GM21367 (cell line): ENCODE results near the gene NEDD8.
"Not testable (repeated sequence)": the region's sequence is repeated elsewhere in the genome, so short reads cannot be mapped to it uniquely, and the experiment has no call there.

Source experiments
- ATAC-seq: cut with Tn5 transposase; IDR thresholded peaks from one replicate; pipeline ENCODE4 v1.9.1; 2021; ENCODE audit not compliant: unreplicated experiment

The NEDD8 gene

DNA sequence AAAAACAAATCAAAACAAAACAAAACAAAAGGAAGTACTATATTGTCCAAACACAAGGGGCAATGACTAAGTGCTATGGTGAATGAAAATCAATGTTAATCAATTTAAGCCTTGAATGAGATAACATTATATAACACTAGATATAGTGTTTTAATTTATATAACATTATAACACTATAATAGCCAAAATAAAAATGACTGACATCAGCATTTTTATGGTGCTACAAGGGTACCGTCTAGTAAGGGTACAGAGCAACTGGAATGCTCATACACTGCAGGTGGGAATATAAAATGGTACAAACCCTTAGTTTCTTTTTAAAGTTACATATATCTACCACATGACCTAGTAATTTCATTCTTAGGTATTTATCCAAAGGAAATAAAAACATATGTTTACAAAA lies 5.7 kb downstream of the NEDD8 start:
- no peak for ATAC-seq

DNA sequence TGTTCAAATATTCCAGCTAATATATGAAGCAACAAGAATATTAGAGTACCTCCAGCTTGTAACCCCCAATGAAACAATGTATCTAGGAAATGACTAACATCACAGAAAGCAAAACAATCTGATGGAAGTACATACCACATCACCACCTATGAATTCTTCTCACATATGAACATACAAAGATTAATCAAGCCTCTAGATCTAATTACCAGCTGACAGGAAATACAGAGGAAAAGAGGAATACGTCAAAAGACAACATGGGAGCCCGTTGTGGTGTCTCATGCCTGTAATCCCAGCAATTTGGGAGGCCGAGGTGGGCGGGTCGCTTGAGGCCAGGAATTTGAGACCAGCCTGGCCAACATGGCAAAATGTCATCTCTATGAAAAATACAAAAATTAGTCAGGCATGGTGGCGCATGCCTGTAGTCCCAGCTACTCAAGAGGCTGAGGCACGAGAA lies 7.5 kb downstream of the NEDD8 start:
- ATAC-seq, result no peak

DNA sequence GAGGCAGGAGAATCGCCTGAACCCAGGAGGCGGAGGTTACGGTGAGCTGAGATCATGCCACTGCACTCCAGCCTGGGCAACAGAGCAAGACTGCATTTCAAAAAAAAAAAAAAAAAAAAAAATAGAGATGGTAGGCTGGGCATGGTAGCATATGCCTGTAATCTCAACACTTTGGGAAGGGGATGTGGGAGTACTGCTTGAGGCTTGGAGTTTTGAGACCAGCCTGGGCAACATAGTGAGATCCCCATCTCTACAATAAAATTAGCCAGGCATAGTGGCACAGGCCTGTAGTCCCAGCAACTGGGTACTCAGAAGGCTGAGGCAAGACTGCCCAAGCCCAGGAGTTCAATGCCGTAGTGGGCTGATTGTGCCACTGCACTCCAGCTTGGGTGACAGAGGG lies 9.2 kb downstream of the NEDD8 start:
- not testable (repeated sequence) for ATAC-seq

DNA sequence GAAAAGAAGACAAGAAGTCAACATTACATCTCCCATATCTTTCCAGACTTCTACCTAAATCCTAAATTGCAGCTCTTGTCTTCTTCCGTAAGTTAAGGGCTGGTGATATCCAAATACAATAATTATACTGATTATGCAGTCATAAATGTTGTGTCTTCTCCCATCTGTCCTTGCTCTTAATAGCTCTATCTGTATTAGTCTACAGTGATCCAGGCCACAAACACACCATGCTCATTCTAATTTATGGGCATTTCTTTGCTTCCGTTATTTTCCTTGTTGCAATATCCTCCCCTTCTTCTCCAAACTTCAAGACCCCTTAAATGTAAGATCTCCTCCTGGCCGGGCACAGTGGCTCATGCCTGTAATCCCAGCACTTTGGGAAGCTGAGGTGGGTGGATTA lies 12.6 kb downstream of the NEDD8 start:
- ATAC-seq, result no peak

DNA sequence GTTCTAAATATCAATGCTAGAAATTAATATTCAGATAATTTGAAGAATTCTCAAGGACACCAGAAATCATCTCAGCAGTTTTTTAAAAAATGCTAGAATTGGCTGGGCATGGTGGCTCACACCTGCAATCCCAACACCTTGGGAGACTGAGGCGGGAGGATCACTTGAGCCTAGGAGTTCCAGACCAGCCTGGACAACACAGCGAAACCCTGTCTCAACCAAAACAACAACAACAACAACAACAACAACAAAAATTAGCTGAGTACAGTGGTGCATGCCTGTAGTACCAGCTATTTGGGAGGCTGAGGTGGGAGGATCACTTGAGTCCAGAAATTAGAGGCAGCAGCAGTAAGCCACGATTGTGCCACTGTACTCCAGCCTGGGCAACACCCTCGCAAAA lies 13.1 kb downstream of the NEDD8 start:
- no peak for ATAC-seq

DNA sequence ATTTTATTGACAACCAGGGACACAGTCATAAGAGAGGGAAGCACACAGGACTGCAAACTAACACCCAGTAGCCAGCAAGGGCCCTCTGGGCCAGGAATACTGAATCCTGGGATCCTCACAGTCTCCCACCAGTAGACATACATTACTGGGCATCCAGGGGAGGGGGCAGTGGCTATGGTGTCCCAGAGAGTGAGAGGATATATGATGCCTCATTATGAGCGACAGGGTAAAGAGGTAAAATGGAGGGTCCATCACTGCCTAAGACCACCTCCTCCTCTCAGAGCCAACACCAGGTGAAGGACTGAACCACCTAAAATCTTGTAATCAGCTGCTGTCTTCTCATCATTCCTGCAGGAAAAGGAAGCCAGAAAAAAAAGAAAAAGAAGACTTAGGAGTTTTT lies 15.3 kb downstream of the NEDD8 start:
- not testable (repeated sequence) for ATAC-seq

DNA sequence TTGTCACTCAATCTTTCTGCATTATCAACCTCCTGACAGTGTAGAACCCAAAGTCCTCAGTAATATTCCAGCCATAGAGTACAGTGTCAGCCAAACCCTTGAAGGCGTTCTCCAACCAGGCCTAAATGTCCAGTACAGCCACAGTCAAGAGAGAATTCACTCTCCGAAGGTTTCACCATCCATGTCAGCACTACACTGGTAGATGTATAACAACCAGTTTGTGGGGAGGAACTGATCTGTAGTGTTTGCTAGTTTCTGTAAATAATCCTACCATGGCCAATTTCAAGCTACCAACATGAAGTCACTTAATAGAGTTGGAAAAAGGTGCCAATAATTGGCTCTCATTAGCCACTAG lies 15.8 kb downstream of the NEDD8 start:
- no peak for ATAC-seq

DNA sequence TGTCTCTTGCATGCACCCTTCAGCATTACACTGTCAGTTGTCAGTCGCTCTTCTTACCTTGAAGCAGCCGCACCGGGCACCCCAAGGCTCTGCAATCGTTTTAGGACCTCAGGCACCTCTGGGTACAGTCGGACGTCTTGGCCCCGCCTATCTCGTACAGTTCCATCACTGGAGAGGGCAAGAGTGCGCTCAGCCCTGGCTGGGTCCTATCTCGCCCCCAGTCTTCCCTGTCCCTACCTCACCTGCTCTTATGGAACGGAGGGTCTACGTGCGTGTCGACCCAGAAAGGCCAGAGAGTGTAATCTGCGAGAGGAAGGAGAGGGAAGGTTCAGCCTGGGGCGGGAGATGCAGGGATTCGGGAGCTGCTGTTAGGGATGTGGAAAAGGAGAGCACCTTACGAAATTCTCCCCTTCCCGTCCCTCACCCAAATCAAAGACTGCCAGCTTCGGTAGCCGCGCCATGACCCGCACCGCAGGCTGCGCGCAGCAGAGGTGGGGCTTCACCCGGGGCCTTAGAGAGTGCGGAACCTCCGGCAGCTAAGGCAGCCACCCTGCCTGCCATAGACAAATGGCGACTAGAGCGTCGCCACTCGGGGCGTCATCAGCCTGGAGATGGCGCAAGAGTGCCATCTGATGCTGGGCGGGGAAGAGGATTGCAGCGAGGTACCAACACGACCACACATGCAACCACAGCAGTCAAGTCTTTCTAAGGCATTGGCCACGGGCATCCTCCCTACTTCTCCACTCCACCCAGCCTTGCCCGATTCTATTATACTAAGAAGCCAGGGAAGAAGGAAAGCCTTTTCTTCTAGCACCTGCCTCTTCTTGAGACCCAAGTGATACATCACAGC lies 16.4 kb downstream of the NEDD8 start, which contains the start of gene MDP1:
Gene MDP1 (minus strand): TSS at position 572 of the 850 bp plus-strand sequence. CDS start 111 bp downstream, at position 461.
- ATAC-seq, result peak; percentile 56

DNA sequence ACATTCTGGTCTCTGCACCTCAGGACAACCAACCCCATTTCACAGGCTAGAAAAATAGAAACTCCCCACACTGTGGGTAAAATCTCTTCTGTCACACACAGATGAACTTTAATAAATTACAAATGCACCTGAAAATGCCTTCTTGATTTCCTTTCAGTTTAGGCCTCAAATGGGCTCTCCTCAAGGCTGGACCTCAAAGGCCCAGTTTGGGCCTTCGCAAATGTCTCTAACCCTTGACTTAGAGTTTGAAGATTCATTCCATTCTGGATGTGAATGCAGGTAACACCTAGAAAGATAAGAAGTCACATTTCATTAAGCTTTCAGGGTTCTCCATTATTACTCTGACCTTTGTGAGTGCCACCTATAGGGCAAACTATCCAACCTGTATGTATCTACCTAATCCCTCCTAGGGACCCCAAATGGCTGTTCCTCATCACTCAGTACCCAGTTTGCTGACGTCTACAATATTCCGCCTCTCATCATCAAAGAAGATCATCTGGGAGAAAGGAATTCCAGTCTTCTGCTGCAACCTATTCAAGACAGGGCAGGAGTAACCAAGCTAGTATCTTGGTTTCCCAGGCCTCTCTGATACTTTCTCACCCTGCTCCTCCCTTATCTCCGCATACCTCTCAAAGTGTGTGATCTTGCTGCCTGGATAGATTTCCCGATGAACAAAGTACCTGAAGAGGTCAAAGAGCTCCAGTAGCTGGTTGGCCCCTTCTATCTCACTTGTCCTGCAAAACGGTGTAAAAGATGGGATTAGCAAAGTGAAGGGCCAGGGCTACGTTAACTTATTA lies 18.1 kb downstream of the NEDD8 start:
- ATAC-seq, result no peak

DNA sequence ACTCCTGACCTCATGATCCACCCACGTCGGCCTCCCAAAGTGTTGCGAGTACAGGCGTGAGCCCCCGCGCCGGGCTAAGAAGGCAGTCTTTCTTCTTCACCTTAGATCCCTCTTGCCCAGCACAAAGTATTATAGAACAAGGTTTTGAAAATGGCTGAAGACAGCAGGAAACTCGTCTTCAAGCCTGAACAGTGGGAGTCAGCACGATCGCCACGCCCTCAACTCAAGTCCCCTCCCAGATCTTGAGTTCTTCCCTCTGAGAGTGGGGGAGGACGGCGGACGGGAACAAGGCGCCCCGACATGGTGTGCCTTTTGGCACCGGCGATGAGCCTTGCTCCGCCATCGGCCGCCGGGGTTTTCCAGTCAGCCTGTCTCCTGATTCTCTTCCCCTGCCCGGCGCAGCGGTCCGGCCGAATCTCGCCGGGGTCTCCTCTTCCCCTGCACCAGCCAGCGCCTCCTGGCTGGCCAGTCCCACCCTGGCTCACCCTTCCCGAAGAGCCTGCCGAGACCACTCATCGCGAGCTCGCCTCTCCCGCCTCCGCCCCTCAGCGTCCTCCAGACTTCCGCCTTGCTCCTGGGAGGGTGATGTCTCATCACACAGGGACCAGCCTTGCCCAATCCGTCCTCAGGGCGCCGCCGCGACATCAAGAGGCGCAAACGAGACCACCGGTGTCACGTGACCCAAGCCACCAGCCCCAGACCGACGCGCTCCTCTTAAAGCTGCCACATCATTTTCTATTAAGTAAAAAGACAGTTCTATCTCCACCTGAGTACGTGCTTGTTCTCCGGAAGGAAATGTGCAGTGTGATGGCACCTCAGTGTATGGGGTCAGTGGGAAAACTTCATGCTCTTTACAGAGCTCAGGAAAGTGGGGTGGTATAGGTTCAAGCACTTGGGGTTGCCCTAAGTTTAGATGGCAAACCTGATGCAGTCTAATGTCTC lies 19.0 kb downstream of the NEDD8 start, which contains the start of gene CHMP4A:
Gene CHMP4A (minus strand): TSS at position 565 of the 942 bp plus-strand sequence. CDS start 49 bp downstream, at position 516.
- peak; percentile 62 for ATAC-seq

DNA sequence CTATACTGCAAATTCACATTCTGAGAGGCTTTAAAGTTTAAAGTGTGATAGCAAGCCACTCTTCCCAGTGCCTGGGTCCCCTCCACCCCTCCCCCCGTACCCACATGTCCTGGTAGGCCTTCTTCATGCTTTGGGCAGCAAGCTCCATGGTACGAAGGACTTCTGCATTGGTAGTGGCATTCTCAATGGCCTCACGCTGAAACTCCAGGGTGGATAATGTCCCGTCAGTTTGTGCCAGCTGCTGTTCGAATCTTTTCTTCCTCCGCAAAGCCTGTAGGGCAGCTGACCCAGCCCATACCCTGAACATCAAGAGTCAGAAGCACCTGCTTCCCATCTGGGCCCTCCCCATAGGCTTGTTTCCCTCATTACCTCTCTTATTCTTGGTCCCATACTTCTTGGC lies 20.9 kb downstream of the NEDD8 start:
- no peak for ATAC-seq

DNA sequence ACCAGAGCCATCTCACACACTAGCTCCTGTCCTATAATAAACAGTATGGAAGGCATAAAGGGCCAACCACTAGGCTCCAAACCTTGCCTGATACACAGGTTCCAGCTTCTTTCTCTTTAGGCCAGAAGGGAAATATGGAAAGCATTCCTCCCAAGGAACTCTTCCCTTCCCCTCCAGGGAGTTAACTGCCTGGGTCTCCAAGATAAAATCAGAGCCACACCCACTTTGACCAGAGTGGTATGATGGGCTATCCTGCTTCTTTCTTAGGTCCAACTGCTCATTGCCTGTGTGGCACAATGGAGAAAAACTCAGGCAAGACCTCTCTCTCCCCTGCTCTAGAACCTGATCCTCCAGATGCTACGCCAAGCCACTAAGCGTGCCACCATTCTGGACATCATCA lies 24.5 kb downstream of the NEDD8 start:
- no peak for ATAC-seq

DNA sequence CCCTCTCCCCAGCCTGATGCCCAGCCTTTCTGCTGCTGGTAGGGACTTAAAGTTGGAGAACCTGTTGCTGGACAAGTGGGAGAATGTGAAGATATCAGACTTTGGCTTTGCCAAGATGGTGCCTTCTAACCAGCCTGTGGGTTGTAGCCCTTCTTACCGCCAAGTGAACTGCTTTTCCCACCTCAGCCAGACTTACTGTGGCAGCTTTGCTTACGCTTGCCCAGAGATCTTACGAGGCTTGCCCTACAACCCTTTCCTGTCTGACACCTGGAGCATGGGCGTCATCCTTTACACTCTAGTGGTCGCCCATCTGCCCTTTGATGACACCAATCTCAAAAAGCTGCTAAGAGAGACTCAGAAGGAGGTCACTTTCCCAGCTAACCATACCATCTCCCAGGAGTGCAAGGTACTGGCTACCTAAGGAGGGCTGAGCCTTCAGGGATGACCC lies 25.0 kb downstream of the NEDD8 start:
- ATAC-seq, result no peak

DNA sequence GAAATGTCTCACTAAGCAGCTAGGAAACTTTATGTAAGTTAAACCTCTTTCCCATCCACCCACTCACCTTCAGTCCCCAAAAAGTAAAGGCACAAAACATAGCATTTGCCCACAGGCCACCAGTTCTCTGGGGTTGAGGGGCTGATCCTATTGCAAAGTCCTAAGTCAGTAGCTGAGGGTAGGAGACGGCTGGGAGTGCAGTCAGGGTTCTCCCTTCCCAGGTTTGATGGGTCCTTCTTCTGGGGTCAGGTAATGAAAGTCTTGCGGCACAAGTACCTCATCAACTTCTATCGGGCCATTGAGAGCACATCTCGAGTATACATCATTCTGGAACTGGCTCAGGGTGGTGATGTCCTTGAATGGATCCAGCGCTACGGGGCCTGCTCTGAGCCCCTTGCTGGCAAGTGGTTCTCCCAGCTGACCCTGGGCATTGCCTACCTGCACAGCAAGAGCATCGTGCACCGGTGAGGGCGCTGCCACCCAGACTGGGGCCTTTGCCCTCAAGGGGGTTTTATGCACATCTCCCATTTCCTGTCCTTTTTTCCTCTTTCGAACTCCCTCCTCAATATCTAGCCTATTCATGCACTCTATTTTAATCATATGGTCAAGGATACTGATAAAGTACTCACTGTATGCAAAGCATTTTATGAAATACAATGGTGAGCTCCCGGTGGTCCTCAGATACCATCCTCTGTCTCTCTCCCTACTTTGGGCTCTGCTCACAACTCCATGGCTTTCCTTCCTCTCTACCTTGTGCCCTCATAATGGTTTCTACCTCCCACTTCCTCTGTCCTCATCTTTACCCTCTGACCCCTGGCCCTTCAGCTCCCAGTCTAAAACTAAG lies 25.7 kb downstream of the NEDD8 start:
- ATAC-seq, result no peak

DNA sequence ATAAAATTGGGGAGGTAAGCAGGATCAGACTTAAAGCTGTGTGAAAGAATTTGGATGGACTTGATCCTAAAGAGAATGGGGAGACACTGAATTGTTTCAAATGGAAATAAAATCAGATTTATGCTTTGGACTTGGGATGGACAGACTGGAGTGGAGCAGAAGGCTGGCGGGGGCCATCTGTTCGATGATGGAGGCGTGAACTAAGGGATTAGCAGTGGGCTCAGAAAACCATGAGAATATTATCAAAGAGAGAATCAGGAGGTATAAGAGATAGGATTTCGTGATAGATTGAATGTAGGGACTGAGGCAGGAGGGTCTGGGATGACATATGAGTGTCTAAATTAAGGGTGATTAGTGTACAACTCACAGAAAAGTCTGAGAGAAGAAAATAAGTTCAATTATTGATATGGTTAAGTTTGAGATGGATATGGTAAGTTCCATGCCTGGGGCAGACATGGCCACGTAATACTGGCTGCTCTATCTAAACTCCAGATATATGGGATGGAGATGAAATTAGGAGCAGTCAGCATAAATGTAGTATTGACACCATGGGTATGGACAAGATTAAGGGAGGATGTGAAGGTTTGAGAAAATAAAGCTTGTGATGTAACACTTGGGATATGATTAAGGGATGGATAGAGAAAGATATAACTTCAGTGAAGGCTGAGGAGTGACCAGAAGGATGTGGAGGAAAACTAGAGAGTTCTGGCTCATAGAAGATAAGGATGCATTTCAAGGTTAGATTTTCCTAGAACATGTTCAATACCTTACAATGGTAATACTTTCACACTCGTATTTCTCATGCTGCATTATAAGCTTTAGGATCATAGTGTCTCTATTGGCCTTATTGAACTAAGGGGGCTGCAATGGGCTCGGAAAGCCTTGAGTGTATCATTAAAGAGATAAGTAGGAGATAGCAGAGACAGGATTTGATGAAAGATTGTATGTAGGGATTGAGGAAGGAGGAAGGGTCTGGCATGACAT lies 27.7 kb downstream of the NEDD8 start:
- ATAC-seq, result no peak

DNA sequence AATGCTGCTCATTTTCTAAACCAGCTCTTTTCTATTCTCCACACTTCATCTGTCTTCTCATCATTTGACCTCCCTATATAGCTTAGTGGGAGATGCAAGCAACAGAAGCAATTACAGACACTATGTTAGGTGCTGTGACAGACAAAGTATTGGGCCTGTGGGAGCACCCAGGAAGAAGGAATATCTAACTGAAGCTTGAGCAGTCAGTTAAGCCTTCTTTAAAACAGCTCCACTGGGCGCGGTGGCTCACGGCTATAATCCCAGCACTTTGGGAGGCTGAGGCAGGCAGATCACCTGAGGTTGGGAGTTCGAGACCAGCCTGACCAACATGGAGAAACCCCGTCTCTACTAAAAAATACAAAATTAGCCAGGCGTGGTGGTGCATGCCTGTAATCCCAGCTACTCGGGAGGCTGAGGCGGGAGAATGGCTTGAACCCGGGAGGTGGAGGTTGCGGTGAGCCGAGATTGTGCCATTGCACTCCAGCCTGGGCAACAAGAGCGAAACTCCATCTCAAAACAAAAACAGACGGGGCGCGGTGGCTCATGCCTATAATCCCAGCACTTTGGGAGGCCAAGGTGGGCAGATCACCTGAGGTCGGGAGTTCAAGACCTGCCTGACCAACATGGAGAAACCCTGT lies 28.8 kb downstream of the NEDD8 start:
- not testable (repeated sequence) for ATAC-seq

DNA sequence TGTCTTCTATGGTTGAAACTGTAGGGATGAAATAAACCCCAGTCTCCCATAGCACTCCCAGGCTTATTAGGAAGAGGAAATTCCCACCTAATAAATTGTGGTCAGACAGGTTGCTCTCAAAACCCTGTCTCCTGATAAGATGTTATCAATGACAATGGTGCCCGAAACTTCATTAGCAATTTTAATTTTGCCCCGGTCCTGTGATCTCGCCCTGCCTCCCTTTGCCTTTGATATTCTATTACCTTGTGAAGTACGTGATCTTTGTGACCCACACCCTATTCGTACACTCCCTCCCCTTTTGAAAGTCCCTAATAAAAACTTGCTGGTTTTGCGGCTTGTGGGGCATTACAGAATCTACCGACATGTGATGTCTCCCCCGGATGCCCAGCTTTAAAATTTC lies 29.6 kb downstream of the NEDD8 start:
- ATAC-seq, result not testable (repeated sequence)
